HG03354 (cell line): ENCODE results near the gene MMP10.
"Not testable (repeated sequence)": the region's sequence is repeated elsewhere in the genome, so short reads cannot be mapped to it uniquely, and the experiment has no call there.

ENCODE experiments used
- ATAC-seq: cut with Tn5 transposase; IDR thresholded peaks from one replicate; pipeline ENCODE4 v1.9.1; 2021; ENCODE audit warnings: mild to moderate bottlenecking; ENCODE audit not compliant: unreplicated experiment, poor library complexity, severe bottlenecking

MMP10 gene

DNA sequence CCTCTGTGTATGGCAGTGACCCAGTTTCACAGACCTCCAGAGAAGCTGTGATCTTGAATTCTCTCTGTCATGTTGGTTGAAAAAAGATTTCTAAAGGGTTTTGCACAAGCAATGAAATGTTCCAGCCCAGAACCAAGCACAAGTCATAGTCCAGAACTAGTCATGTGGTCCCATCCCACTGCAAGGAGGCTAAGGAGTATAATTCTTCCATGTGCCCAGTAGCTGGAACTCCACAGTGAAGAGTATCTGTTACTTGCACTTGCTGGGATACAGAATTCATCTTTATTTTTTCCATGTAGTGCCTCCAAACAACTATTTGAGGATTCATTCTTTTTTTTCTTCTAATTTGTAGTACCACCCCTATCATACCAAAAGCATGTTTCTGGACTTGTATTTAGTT lies 45.8 kb downstream of the MMP10 start:
- ATAC-seq: no peak

DNA sequence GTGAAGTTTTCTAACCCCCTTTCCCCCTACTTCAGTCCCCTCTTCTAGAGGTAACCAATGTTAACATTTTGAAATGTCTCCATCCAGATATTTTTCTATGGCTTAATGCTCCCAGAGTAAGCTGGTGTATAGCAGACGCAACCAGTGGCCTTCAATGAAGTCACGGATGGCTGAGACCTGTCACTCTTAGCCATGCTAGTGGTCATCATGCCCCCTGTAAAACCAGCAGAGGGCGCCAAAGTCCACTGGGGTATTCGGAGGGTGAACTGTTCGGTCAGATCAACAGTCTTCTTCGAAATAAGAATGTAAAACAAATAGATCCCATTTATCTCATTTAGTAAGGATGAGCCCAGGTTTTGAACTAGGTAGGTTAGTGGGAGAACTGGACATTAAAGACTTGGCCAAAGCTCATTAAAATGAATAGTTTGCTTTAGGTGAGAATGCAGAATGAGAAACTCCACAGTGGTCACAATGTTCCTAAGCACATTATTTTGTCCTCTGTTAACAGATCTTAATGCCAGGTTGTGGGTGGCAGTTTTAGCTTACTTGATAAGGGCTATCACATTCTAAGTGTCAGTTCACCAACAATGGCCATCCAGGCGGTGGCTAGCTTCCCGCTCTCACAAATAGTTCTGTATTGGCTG lies 47.1 kb downstream of the MMP10 start:
- peak; percentile 93 for ATAC-seq

DNA sequence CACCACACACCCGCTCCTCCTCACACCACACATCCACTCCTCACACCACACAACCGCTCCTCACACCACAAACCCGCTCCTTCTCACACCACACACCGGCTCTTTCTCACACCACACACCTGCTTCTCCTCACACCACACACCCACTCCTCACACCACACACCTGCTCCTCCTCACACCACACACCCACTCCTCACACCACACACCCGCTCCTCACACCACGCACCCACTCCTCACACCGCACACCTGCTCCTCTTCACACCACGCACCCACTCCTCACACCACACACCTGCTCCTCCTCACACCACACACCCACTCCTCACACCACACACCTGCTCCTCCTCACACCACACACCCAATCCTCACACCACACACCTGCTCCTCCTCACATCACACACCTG lies 49.5 kb downstream of the MMP10 start:
- ATAC-seq: not testable (repeated sequence)

DNA sequence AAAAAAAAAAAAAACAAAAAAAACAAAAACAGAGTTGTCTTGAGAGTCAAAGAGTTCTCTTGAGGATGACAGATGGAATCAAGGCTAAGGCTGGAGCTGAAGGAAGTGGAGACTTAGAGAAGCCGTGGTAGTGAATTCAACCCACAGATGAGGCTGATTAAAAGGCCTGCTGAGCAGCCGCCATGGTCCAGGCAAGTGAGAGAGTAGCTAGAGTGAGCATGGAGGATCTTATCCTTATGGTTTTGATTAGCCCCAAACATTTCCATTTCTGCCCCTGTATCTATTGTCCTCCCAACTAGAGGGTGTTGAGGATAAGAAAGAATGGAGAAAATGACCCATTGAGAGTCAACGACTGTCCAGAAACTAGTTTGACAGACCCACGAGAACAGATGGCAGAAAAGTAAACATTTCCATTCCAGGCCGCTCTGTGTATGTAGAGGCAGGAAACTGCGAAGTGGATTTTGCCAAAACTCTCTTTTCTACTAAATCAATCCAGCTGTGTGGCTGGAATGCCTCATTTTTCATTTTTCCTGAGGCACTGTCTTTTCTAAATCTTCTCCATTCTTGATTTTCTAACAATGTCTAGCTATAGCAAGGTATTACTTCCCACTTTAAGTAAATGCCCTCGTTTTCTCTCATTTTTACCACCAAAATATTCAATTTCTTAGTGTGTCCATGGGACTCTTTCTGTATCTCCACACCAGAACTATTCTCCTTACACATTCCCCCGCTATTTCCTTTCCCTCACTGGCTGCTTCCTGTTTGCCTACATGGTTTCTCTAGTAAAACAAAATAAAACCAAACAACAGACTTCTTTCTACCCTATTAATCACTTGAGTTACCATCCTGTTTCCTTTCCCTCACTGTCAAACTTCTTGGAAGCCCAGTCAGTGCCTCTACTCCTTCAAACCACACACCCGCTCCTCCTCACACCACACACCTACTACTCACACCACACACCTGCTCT lies 50.3 kb downstream of the MMP10 start:
- ATAC-seq: no peak

DNA sequence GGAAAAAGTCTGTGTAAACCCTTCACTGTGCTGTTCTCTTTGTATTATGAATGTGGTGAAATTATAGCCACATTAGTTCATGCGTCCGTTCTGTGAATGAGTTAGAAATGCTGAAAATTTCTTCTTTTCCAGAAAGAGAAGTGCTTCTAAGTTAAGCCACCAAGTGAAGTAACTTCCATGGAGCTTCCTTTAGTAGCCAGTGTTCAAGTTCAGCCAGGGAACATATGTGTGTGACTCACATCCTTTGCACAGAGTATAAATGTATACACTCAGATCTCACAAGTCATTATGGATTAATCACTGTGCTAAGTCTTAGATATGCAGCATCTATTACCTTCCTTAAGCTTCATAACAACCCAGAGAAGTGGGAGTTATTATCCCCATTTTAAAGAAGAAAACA lies 52.5 kb downstream of the MMP10 start:
- ATAC-seq: no peak

DNA sequence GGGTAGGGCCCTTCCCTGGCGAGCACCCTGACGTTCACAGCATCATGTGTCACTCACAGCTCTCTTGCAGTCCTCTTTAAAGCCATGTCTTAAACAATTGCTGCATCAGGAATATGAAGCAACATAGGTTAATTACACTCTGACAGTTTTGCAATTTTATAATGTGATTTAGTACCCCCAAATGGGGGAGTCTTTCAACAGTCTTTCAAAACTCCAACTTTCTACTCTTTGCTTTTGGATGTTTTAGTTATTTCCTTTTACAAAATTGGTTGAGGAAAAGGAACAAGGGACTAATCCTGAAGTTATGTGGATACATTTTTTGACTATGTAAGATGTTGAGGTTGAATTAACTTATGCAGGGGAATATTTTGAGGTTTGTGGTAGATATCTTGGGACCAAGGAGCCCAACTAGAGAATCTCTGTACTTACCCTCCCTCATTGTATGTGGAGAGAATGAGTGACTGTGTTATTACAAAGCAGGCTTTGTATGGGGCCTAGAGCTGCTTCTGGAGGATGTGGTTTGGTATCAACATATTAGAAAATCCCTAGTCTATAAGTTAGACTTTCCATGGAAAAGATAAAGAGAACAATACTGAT lies 55.4 kb downstream of the MMP10 start, which contains the start of gene MMP8:
Gene MMP8 (minus strand): TSS at position 51 of the 597 bp plus-strand sequence. CDS start 99 bp downstream, outside the sequence.
- no peak for ATAC-seq

DNA sequence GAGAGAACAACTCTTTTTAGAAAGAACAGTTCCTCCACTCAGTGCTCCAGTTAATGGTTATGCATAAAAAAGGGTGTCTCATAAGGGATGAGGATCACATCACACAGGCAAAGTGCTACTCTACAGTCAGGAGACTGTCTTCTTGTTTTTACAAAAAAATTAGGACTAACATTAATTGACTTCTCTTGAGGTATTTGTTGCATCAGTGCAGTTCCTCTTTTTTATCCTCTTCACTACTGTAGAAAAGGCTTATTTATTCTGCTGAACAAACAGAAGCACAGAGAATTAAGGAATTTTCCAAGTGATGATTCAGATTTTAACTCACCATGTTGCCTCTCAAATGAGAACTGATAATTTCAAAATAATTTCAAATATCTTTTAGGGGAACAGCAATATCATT lies 57.6 kb downstream of the MMP10 start:
- ATAC-seq: no peak
